PC-3 (cell line): ENCODE results near the gene CCDC92B.

ENCODE experiments used
- EZH2 ChIP-seq: fragments of 300-600 bp; sonication (generic); IDR thresholded peaks from one replicate; pipeline ENCODE4 v1.6.1; 2017; ENCODE audit warnings: antibody characterized with exemption, mild to moderate bottlenecking, low read length; ENCODE audit not compliant: unreplicated experiment
- TF ChIP-seq, protein P1 (sequence below): fragments of 300-600 bp; sonication (generic); conservative IDR thresholded peaks from 2 replicates; pipeline ENCODE4 v1.5.1; 2017; ENCODE audit warnings: antibody characterized with exemption, low read depth, mild to moderate bottlenecking, low read length

DNA sequence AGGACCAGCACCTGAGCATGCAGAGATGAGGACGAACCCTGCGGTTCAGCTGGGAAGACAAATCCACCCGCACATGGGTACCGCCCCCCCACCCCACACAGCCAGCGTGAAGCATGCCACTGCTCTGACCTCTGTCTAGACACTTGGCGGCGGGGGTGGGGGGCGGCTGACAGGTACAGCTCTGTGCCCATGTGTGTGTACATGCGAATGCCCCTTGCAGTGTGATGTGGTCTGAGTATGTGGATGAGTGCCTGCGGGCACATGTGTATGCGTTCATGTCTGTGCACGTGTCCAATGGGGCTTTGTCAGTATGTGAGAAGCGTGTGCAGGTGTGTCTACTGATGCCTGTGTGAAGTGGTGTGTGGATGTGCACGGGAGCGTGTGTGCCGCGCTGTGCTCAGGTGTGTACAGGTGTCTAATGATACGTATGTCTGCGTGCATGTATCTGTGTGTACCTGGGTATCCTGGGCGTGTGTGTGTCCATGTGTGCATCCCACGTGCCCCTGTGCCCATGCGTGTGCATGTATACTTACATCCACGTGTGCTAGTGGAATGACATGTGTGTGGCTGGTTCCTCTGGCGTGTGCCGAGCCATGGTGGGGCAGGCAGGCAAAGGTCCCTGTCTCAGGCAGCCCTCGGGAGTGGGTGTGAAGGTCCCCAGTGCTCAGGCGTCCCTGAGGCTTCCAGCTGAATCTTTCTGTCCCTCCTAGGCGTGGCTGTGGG lies 46.1 kb upstream of the CCDC92B start:
- TF ChIP-seq, protein P1, sequence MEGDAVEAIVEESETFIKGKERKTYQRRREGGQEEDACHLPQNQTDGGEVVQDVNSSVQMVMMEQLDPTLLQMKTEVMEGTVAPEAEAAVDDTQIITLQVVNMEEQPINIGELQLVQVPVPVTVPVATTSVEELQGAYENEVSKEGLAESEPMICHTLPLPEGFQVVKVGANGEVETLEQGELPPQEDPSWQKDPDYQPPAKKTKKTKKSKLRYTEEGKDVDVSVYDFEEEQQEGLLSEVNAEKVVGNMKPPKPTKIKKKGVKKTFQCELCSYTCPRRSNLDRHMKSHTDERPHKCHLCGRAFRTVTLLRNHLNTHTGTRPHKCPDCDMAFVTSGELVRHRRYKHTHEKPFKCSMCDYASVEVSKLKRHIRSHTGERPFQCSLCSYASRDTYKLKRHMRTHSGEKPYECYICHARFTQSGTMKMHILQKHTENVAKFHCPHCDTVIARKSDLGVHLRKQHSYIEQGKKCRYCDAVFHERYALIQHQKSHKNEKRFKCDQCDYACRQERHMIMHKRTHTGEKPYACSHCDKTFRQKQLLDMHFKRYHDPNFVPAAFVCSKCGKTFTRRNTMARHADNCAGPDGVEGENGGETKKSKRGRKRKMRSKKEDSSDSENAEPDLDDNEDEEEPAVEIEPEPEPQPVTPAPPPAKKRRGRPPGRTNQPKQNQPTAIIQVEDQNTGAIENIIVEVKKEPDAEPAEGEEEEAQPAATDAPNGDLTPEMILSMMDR, result no peak
- no peak for TF ChIP-seq EZH2
